Germinal center (tissue), 1 donor: ENCODE data around the gene GNG12.

Experiments
- DNase-seq: peaks from one replicate; pipeline ENCODE4 v3.0.0; 2012; ENCODE audit warnings: mixed read lengths, low spot score

Gene GNG12

GRCh38 chr1:67701876-67702275, 131.4 kb downstream of the GNG12 start:
- DNase-seq: no peak

- no peak for DNase-seq
Measured at GRCh38 chr1:67700692-67701410, 132.4 kb downstream of the GNG12 start.

GRCh38 chr1:67700220-67700619, 133.0 kb downstream of the GNG12 start:
- DNase-seq: no peak

- no peak for DNase-seq
Measured at GRCh38 chr1:67696708-67697107, 136.6 kb downstream of the GNG12 start.

GRCh38 chr1:67695963-67696362, 137.3 kb downstream of the GNG12 start:
- no peak for DNase-seq

GRCh38 chr1:67691712-67692111, 141.6 kb downstream of the GNG12 start:
- no peak for DNase-seq

GRCh38 chr1:67690411-67690810, 142.9 kb downstream of the GNG12 start:
- DNase-seq: no peak

GRCh38 chr1:67690018-67690363, 143.3 kb downstream of the GNG12 start:
- DNase-seq: no peak

- DNase-seq: no peak
Measured at GRCh38 chr1:67689267-67690017, 143.8 kb downstream of the GNG12 start.

- DNase-seq: no peak
Measured at GRCh38 chr1:67688526-67689219, 144.6 kb downstream of the GNG12 start.

- DNase-seq: no peak
Measured at GRCh38 chr1:67687649-67688048, 145.6 kb downstream of the GNG12 start.

- no peak for DNase-seq
Measured at GRCh38 chr1:67687198-67687545, 146.1 kb downstream of the GNG12 start.

GRCh38 chr1:67686267-67687197, 146.7 kb downstream of the GNG12 start:
- peak; percentile 44 for DNase-seq

GRCh38 chr1:67685558-67686266, 147.6 kb downstream of the GNG12 start:
- peak; percentile 50 for DNase-seq

GRCh38 chr1:67685067-67685557, 148.2 kb downstream of the GNG12 start, which contains the start of gene GADD45A:
Gene GADD45A (plus strand): TSS chr1:67685201. CDS start chr1:67685495, 294 bp downstream.
- peak; percentile 96 for DNase-seq

- DNase-seq: no peak
Measured at GRCh38 chr1:67684526-67685066, 148.7 kb downstream of the GNG12 start.

GRCh38 chr1:67683766-67684525, 149.3 kb downstream of the GNG12 start:
- DNase-seq: no peak

GRCh38 chr1:67683316-67683715, 150.0 kb downstream of the GNG12 start:
- DNase-seq: no peak

GRCh38 chr1:67682659-67683197, 150.5 kb downstream of the GNG12 start:
- no peak for DNase-seq

GRCh38 chr1:67680486-67680885, 152.8 kb downstream of the GNG12 start:
- DNase-seq: no peak
